Breast epithelium (tissue), 3 donors: ENCODE results near the gene GAGE12C.
"Not testable (repeated sequence)": the region's sequence is repeated elsewhere in the genome, so short reads cannot be mapped to it uniquely, and the experiment has no call there.

Experiments used
- POLR2A ChIP-seq: fragments of 450-650 bp; IDR thresholded peaks from one replicate; pipeline ENCODE4 v1.6.1; 2016; ENCODE audit warnings: antibody characterized with exemption, mild to moderate bottlenecking, moderate library complexity
- POLR2AphosphoS5 ChIP-seq, 3 donors: sonication (generic); formaldehyde crosslinking; IDR thresholded peaks; one replicate each; pipeline ENCODE4 v1.6.1; 2017; ENCODE audit warnings: antibody characterized with exemption in 3 of 3

GRCh38 chrX:49541433-49541832, 9.5 kb downstream of the GAGE12C start, which contains the start of gene GAGE12D:
- not testable (repeated sequence) for TF ChIP-seq POLR2A; POLR2AphosphoS5 (IDR thresholded peaks at IDR 0.05)
